ENCODE data around the gene CSMD2. TPM values are rescaled to one million over a fixed set of nuclear protein-coding genes. Genes with fewer than 3 reads are reported as not detected.

CSMD2 gene
- total RNA-seq, 5 donors from 2014 or later (not counting 1 experiment from before 2014, with no cell fraction given): 0.03 TPM; not detected in 4

DNA sequence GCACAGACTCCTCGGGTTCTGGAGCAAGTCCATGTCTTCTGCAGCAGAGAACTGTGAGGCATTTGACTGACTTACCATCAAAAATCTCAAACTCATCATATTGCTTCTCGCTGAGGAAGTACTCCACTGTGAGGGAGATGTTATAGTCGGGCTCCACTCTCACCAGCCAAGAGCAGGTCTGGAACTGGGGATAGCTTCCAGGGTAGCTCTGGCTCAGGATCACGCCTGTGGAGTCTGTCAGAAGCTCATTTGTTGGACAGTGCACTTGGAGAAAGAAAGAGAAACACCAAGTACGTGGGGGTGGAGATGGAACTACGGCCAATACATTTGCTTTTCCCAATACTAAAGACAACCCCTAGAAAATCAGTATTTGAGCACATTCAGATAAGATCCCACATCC, 581.5 kb downstream of the CSMD2 start:
- POLR2A ChIA-PET: no interaction called here
- WGBS (ENCODE audit: insufficient coverage): no CpG with 5 or more reads among the region's 6 CpGs
- Mint-ChIP-seq H3K9me3 (no peaks in the 10 kb centered on the region), H3K4me1 (no peaks in the 10 kb centered on the region), H3K27ac (no peak overlapping the region), H3K36me3 (no peaks in the 10 kb centered on the region), H3K4me3 (no peak overlapping the region), H3K27me3 (peaks cover 12 to 19% of the 10 kb centered on the region in 2 donors)
- no peaks in the 10 kb centered on the region for H3K4me1 ChIP-seq (ENCODE audit: control insufficient read depth in 1 of 2, extremely low read depth in 1 of 2, insufficient read depth in 2 of 2, low read length in 2 of 2)
- H3K27me3 ChIP-seq (replicated peaks in 1 of 2; ENCODE audit: control insufficient read depth in 2 of 2, extremely low read depth in 1 of 2, insufficient read depth in 2 of 2, low read length in 1 of 2): peaks cover 0 to 14% of the 10 kb centered on the region in 2 experiments
- H3K9me3 ChIP-seq: no peaks in the 10 kb centered on the region
- ATAC-seq (replicated peaks in 1 of 4) (no peak), DNase-seq (no peak)
- CTCF ChIA-PET: interaction anchor here in 1 of 2 donors (0.6 kb wide), 1 partner anchor 13 kb away, joined by 6 read pairs; no protein-coding TSS in a partner anchor
- H3K36me3 ChIP-seq (ENCODE audit: control insufficient read depth in 2 of 2, extremely low read depth in 1 of 2, insufficient read depth in 1 of 2, low read length in 1 of 2): no peaks in the 10 kb centered on the region
- no peak overlapping the region for H3K27ac ChIP-seq (ENCODE audit: low read length)
- H3K4me3 ChIP-seq (ENCODE audit: control insufficient read depth in 1 of 2, extremely low read depth in 1 of 2, low read length in 1 of 2): no peak overlapping the region

DNA sequence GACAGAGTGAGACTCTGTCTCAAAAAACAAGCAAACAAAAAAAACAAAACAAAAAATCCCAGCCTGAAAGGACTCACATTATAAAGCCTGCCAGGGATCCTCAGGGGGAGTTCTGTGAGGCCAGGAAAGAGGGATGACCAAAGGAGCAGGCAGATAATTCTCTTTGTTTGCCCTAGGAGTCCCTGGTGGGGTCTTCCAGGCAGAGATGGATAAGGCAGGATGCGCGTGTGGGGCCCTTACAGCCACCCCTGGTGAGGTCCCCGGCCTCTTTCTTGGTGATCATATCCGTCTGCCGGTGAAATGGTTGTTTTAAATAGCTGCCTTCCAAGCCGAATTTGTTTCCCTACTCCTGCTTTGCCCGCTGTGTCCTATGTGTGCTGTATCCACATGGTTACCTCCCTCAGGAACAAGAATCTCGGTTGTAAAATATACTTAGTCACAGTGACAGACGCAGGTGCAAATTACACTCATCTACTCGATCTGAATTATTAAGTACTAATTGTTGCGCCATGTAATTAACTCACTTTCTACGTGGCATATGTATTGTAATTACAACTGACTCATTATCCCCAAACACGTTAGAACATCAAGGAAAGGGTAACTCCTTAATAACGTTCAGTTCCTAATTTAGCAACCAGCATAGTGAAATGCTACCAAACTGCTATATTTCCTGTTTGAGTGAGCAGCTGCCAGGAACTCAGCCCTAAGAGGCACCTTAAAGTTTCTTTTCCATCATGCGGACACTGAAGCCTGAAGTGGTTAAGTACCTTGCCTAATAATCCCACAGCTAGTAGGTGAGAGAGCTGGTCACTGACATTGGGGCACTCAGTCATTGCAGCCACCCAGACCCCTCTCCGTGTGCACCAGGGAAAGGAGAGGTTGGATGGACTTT, 586.2 kb downstream of the CSMD2 start:
- no peak overlapping the region for H3K27ac Mint-ChIP-seq
- no peaks in the 10 kb centered on the region for H3K9me3 Mint-ChIP-seq
- POLR2A ChIA-PET: no interaction called here
- H3K4me3 Mint-ChIP-seq: no peak overlapping the region
- CTCF ChIA-PET: no interaction called here
- H3K36me3 Mint-ChIP-seq: no peaks in the 10 kb centered on the region
- ATAC-seq (replicated peaks in 1 of 4) (no peak), DNase-seq (no peak)
- Histone ChIP-seq H3K4me1 (ENCODE audit: control insufficient read depth in 1 of 2, extremely low read depth in 1 of 2, insufficient read depth in 2 of 2, low read length in 2 of 2) (no peaks in the 10 kb centered on the region), H3K27me3 (replicated peaks in 1 of 2; ENCODE audit: control insufficient read depth in 2 of 2, extremely low read depth in 1 of 2, insufficient read depth in 2 of 2, low read length in 1 of 2) (peaks cover 0 to 24% of the 10 kb centered on the region in 2 experiments), H3K36me3 (ENCODE audit: control insufficient read depth in 2 of 2, extremely low read depth in 1 of 2, insufficient read depth in 1 of 2, low read length in 1 of 2) (no peaks in the 10 kb centered on the region), H3K27ac (ENCODE audit: low read length) (no peak overlapping the region), H3K4me3 (ENCODE audit: control insufficient read depth in 1 of 2, extremely low read depth in 1 of 2, low read length in 1 of 2) (no peak overlapping the region), H3K9me3 (no peaks in the 10 kb centered on the region)
- H3K27me3 Mint-ChIP-seq: peaks cover 36 to 46% of the 10 kb centered on the region in 2 donors
- 71% methylated on average over 12 of the region's 16 CpGs for WGBS (ENCODE audit: insufficient coverage)
- H3K4me1 Mint-ChIP-seq: no peaks in the 10 kb centered on the region

GRCh38 chr1:33577663-33578062, 587.4 kb downstream of the CSMD2 start:
- no peaks in the 10 kb centered on the region for H3K36me3 ChIP-seq (ENCODE audit: control insufficient read depth in 2 of 2, extremely low read depth in 1 of 2, insufficient read depth in 1 of 2, low read length in 1 of 2)
- Mint-ChIP-seq H3K4me3 (no peak overlapping the region), H3K4me1 (no peaks in the 10 kb centered on the region), H3K27ac (no peak overlapping the region), H3K9me3 (no peaks in the 10 kb centered on the region), H3K36me3 (no peaks in the 10 kb centered on the region), H3K27me3 (peaks cover 41 to 53% of the 10 kb centered on the region in 2 donors)
- WGBS (ENCODE audit: insufficient coverage): no CpG with 5 or more reads among the region's 9 CpGs
- no peak overlapping the region for H3K27ac ChIP-seq (ENCODE audit: low read length)
- CTCF ChIA-PET: no interaction called here
- POLR2A ChIA-PET: no interaction called here
- no peaks in the 10 kb centered on the region for H3K9me3 ChIP-seq
- ATAC-seq (replicated peaks in 1 of 4) (no peak), DNase-seq (no peak)
- peaks cover 0 to 20% of the 10 kb centered on the region in 2 experiments for H3K27me3 ChIP-seq (replicated peaks in 1 of 2; ENCODE audit: control insufficient read depth in 2 of 2, extremely low read depth in 1 of 2, insufficient read depth in 2 of 2, low read length in 1 of 2)
- H3K4me1 ChIP-seq (ENCODE audit: control insufficient read depth in 1 of 2, extremely low read depth in 1 of 2, insufficient read depth in 2 of 2, low read length in 2 of 2): no peaks in the 10 kb centered on the region
- H3K4me3 ChIP-seq (ENCODE audit: control insufficient read depth in 1 of 2, extremely low read depth in 1 of 2, low read length in 1 of 2): no peak overlapping the region

- Histone ChIP-seq H3K36me3 (ENCODE audit: control insufficient read depth in 2 of 2, extremely low read depth in 1 of 2, insufficient read depth in 1 of 2, low read length in 1 of 2) (no peaks in the 10 kb centered on the region), H3K27ac (ENCODE audit: low read length) (no peak overlapping the region), H3K27me3 (replicated peaks in 1 of 2; ENCODE audit: control insufficient read depth in 2 of 2, extremely low read depth in 1 of 2, insufficient read depth in 2 of 2, low read length in 1 of 2) (peaks cover 0 to 20% of the 10 kb centered on the region in 2 experiments), H3K4me3 (ENCODE audit: control insufficient read depth in 1 of 2, extremely low read depth in 1 of 2, low read length in 1 of 2) (no peak overlapping the region), H3K4me1 (ENCODE audit: control insufficient read depth in 1 of 2, extremely low read depth in 1 of 2, insufficient read depth in 2 of 2, low read length in 2 of 2) (no peaks in the 10 kb centered on the region), H3K9me3 (no peaks in the 10 kb centered on the region)
- DNase-seq (no peak), ATAC-seq (replicated peaks in 1 of 4) (no peak)
- 88% methylated on average over 7 of the region's 11 CpGs for WGBS (ENCODE audit: insufficient coverage)
- no peak overlapping the region for H3K27ac Mint-ChIP-seq
- H3K36me3 Mint-ChIP-seq: no peaks in the 10 kb centered on the region
- no peak overlapping the region for H3K4me3 Mint-ChIP-seq
- no peaks in the 10 kb centered on the region for H3K4me1 Mint-ChIP-seq
- H3K9me3 Mint-ChIP-seq: no peaks in the 10 kb centered on the region
- ChIA-PET POLR2A (no interaction called here), CTCF (no interaction called here)
- peaks cover 45 to 57% of the 10 kb centered on the region in 2 donors for H3K27me3 Mint-ChIP-seq
These were observed 588.0 kb downstream of the CSMD2 start for GRCh38 chr1:33576821-33577599.

DNA sequence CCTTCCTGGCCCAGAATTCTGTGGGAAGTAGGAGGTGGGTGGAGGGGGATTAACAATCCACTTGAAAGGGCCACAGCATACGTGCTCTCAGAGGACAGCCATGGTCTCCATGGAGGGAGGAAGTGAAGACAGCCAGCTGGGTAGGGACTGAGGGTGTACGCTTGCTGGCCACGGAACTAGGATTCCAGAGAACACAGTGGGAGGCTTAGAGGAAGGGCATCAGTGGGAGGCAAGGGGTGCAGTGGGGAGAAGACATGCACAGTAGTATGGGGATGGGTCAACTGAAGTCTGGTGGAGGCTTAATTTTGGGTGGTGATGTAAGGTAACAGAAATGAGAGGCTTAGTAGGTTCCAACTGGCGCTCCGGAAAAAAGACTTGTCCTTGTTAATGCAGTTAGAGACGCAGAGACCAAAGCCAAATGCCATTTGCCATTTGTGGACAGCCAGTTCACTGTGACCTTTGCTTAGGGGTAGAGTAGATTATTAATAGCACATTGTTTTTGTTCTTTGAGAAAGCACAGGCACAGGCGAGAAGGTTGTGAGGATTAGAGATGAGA, 589.6 kb downstream of the CSMD2 start:
- DNase-seq (no peak), ATAC-seq (replicated peaks in 1 of 4) (no peak)
- ChIA-PET POLR2A (no interaction called here), CTCF (no interaction called here)
- Mint-ChIP-seq H3K4me1 (no peaks in the 10 kb centered on the region), H3K36me3 (no peaks in the 10 kb centered on the region), H3K27me3 (peaks cover 52 to 58% of the 10 kb centered on the region in 2 donors), H3K27ac (no peak overlapping the region), H3K9me3 (no peaks in the 10 kb centered on the region), H3K4me3 (no peak overlapping the region)
- Histone ChIP-seq H3K4me3 (ENCODE audit: control insufficient read depth in 1 of 2, extremely low read depth in 1 of 2, low read length in 1 of 2) (no peak overlapping the region), H3K4me1 (ENCODE audit: control insufficient read depth in 1 of 2, extremely low read depth in 1 of 2, insufficient read depth in 2 of 2, low read length in 2 of 2) (no peaks in the 10 kb centered on the region), H3K27me3 (replicated peaks in 1 of 2; ENCODE audit: control insufficient read depth in 2 of 2, extremely low read depth in 1 of 2, insufficient read depth in 2 of 2, low read length in 1 of 2) (peaks cover 0 to 15% of the 10 kb centered on the region in 2 experiments), H3K36me3 (ENCODE audit: control insufficient read depth in 2 of 2, extremely low read depth in 1 of 2, insufficient read depth in 1 of 2, low read length in 1 of 2) (no peaks in the 10 kb centered on the region), H3K9me3 (no peaks in the 10 kb centered on the region), H3K27ac (ENCODE audit: low read length) (no peak overlapping the region)
- 71% methylated on average over 6 of the region's 7 CpGs for WGBS (ENCODE audit: insufficient coverage)

- no peak overlapping the region for H3K27ac Mint-ChIP-seq
- ChIA-PET POLR2A (no interaction called here), CTCF (no interaction called here)
- H3K4me1 Mint-ChIP-seq: no peaks in the 10 kb centered on the region
- no peaks in the 10 kb centered on the region for H3K36me3 Mint-ChIP-seq
- no CpG with 5 or more reads among the region's 3 CpGs for WGBS (ENCODE audit: insufficient coverage)
- no peaks in the 10 kb centered on the region for H3K36me3 ChIP-seq (ENCODE audit: control insufficient read depth in 2 of 2, extremely low read depth in 1 of 2, insufficient read depth in 1 of 2, low read length in 1 of 2)
- no peak overlapping the region for H3K27ac ChIP-seq (ENCODE audit: low read length)
- H3K9me3 ChIP-seq: no peaks in the 10 kb centered on the region
- no peak for ATAC-seq (replicated peaks in 1 of 4)
- no peak overlapping the region for H3K4me3 Mint-ChIP-seq
- no peak overlapping the region for H3K4me3 ChIP-seq (ENCODE audit: control insufficient read depth in 1 of 2, extremely low read depth in 1 of 2, low read length in 1 of 2)
- H3K4me1 ChIP-seq (ENCODE audit: control insufficient read depth in 1 of 2, extremely low read depth in 1 of 2, insufficient read depth in 2 of 2, low read length in 2 of 2): no peaks in the 10 kb centered on the region
- no peak for DNase-seq
- no peaks in the 10 kb centered on the region for H3K9me3 Mint-ChIP-seq
- H3K27me3 Mint-ChIP-seq: peaks cover 51% of the 10 kb centered on the region in 2 donors
- peaks cover 0 to 14% of the 10 kb centered on the region in 2 experiments for H3K27me3 ChIP-seq (replicated peaks in 1 of 2; ENCODE audit: control insufficient read depth in 2 of 2, extremely low read depth in 1 of 2, insufficient read depth in 2 of 2, low read length in 1 of 2)
These were observed 591.4 kb downstream of the CSMD2 start for GRCh38 chr1:33573661-33574060.
